H9 (cell line): ENCODE measurements around the gene PC. TPM values are rescaled to one million over a fixed set of nuclear protein-coding genes. Genes with fewer than 3 reads are reported as not detected.

Experiments
- DNase-seq: peaks from one replicate; pipeline ENCODE4 v3.0.0-alpha.2; 2017
- H2AFZ ChIP-seq: one replicate; pipeline ENCODE4 v1.6.1; 2013; ENCODE audit warnings: mild to moderate bottlenecking, low read length, control low read depth, moderate library complexity
- H2AK5ac ChIP-seq: 2 replicates; pipeline ENCODE4 v1.6.1; 2013; ENCODE audit warnings: low read length, control low read depth, mixed read lengths; ENCODE audit not compliant: insufficient read length
- H2BK120ac ChIP-seq: one replicate; pipeline ENCODE4 v1.6.1; 2013; ENCODE audit warnings: low read depth, mild to moderate bottlenecking, low read length, control low read depth, inconsistent platforms; ENCODE audit not compliant: poor library complexity, severe bottlenecking
- H2BK12ac ChIP-seq: 2 replicates; pipeline ENCODE4 v1.6.1; 2013; ENCODE audit warnings: low read length, control low read depth, mixed read lengths, low read depth; ENCODE audit not compliant: insufficient read length
- H2BK15ac ChIP-seq: 2 replicates; pipeline ENCODE4 v1.6.1; 2013; ENCODE audit warnings: low read depth, low read length, control low read depth
- H2BK20ac ChIP-seq: one replicate; pipeline ENCODE4 v1.6.1; 2013; ENCODE audit warnings: low read depth, mild to moderate bottlenecking, low read length, control low read depth, inconsistent platforms; ENCODE audit not compliant: poor library complexity, severe bottlenecking
- H2BK5ac ChIP-seq: 2 replicates; pipeline ENCODE4 v1.6.1; 2013; ENCODE audit warnings: low read length, control low read depth, mixed read lengths; ENCODE audit not compliant: insufficient read length
- H3K14ac ChIP-seq: 2 replicates; pipeline ENCODE4 v1.6.1; 2013; ENCODE audit warnings: low read length, control low read depth; ENCODE audit not compliant: insufficient read depth
- H3K18ac ChIP-seq: 2 replicates; pipeline ENCODE4 v1.6.1; 2013; ENCODE audit warnings: low read depth, mild to moderate bottlenecking, mixed read lengths, low read length, control low read depth; ENCODE audit not compliant: insufficient read length
- H3K23ac ChIP-seq: 2 replicates; pipeline ENCODE4 v1.6.1; 2013; ENCODE audit warnings: low read length, control low read depth, mixed read lengths, low read depth; ENCODE audit not compliant: insufficient read length
- H3K23me2 ChIP-seq: 2 replicates; pipeline ENCODE4 v1.6.1; 2013; ENCODE audit warnings: low read depth, mild to moderate bottlenecking, mixed read lengths, low read length, control low read depth; ENCODE audit not compliant: insufficient read length, poor library complexity, severe bottlenecking
- H3K27ac ChIP-seq: 2 replicates; pipeline ENCODE4 v1.5.1; 2013; ENCODE audit warnings: low read length, control low read depth, mixed read lengths, low read depth; ENCODE audit not compliant: insufficient read length
- H3K27me3 ChIP-seq: 2 replicates; pipeline ENCODE4 v1.6.1; 2013; ENCODE audit warnings: low read length, control low read depth, inconsistent platforms; ENCODE audit not compliant: insufficient read depth
- H3K4ac ChIP-seq: 2 replicates; pipeline ENCODE4 v1.6.1; 2013; ENCODE audit warnings: low read depth, mild to moderate bottlenecking, control low read depth, inconsistent platforms, low read length, moderate library complexity
- H3K4me1 ChIP-seq: 2 replicates; pipeline ENCODE4 v1.6.1; 2013; ENCODE audit warnings: low read length, control low read depth, inconsistent platforms; ENCODE audit not compliant: insufficient read depth
- H3K4me2 ChIP-seq: 2 replicates; pipeline ENCODE4 v1.6.1; 2013; ENCODE audit warnings: low read length, control low read depth, mixed read lengths; ENCODE audit not compliant: insufficient read length, insufficient read depth
- H3K56ac ChIP-seq: 2 replicates; pipeline ENCODE4 v1.6.1; 2013; ENCODE audit warnings: low read depth, mild to moderate bottlenecking, mixed read lengths, low read length, control low read depth; ENCODE audit not compliant: insufficient read length
- H3K79me1 ChIP-seq: 2 replicates; pipeline ENCODE4 v1.6.1; 2013; ENCODE audit warnings: low read depth, mild to moderate bottlenecking, moderate library complexity, low read length, control low read depth, inconsistent platforms; ENCODE audit not compliant: insufficient read depth, poor library complexity, severe bottlenecking
- H3K79me2 ChIP-seq: 2 replicates; pipeline ENCODE4 v1.6.1; 2013; ENCODE audit warnings: low read length, control low read depth, inconsistent platforms; ENCODE audit not compliant: insufficient read depth
- H3K9ac ChIP-seq: 2 replicates; pipeline ENCODE4 v1.6.1; 2013; ENCODE audit warnings: low read length, control low read depth, mixed read lengths; ENCODE audit not compliant: insufficient read length; ENCODE audit errors: extremely low read depth
- H3K9me3 ChIP-seq: one replicate; pipeline ENCODE4 v1.6.1; 2013; ENCODE audit warnings: low read depth, low read length, inconsistent platforms; ENCODE audit not compliant: control insufficient read depth
- H3T11ph ChIP-seq: one replicate; pipeline ENCODE4 v1.6.1; 2013; ENCODE audit warnings: mild to moderate bottlenecking, low read length, control low read depth, inconsistent platforms
- H4K20me1 ChIP-seq: one replicate; pipeline ENCODE4 v1.6.1; 2013; ENCODE audit not compliant: control insufficient read depth, insufficient read length, insufficient read depth
- H4K5ac ChIP-seq: 2 replicates; pipeline ENCODE4 v1.6.1; 2013; ENCODE audit warnings: low read depth, mild to moderate bottlenecking, mixed read lengths, low read length, control low read depth; ENCODE audit not compliant: insufficient read length
- H4K8ac ChIP-seq: replicated peaks from 2 replicates; pipeline ENCODE4 v1.6.1; 2013; ENCODE audit warnings: low read length, control low read depth, mixed read lengths, low read depth; ENCODE audit not compliant: insufficient read length
- H4K91ac ChIP-seq: 2 replicates; pipeline ENCODE4 v1.6.1; 2013; ENCODE audit warnings: low read depth, mild to moderate bottlenecking, moderate library complexity, mixed read lengths, low read length, control low read depth; ENCODE audit not compliant: insufficient read length
- H3K27ac Mint-ChIP-seq, 3 experiments: 2 replicates in 2 of 3; 3 replicates in 1 of 3; pipeline ENCODE4 v1.8.0; 2020 to 2021; ENCODE audit warnings: mixed read lengths in 3 of 3, mild to moderate bottlenecking in 1 of 3, moderate library complexity in 1 of 3
- H3K27me3 Mint-ChIP-seq: 2 replicates; pipeline ENCODE4 v1.8.0; 2021; ENCODE audit warnings: low read depth, mild to moderate bottlenecking, moderate library complexity, mixed read lengths
- H3K36me3 Mint-ChIP-seq, 3 experiments: 2 replicates in 2 of 3; 3 replicates in 1 of 3; pipeline ENCODE4 v1.8.0; 2020 to 2021; ENCODE audit warnings: low read depth in 3 of 3, mixed read lengths in 3 of 3; ENCODE audit not compliant: insufficient read depth in 1 of 3
- H3K4me1 Mint-ChIP-seq, 2 experiments: 2 replicates each; pipeline ENCODE4 v1.8.0; 2020; ENCODE audit warnings: mixed read lengths in 2 of 2
- H3K4me3 Mint-ChIP-seq, 2 experiments: 2 replicates in 1 of 2; 3 replicates in 1 of 2; pipeline ENCODE4 v1.8.0; 2020 to 2021; ENCODE audit warnings: mild to moderate bottlenecking in 2 of 2, mixed read lengths in 2 of 2, moderate library complexity in 1 of 2
- H3K9me3 Mint-ChIP-seq, 2 experiments: 2 replicates in 1 of 2; 3 replicates in 1 of 2; pipeline ENCODE4 v1.8.0; 2020; ENCODE audit warnings: mild to moderate bottlenecking in 2 of 2, mixed read lengths in 2 of 2, moderate library complexity in 1 of 2
- WGBS: extraction: QIAGEN DNeasy Blood & Tissue Kit; methylation state at CpG from one replicate; pipeline ENCODE4 v1.1.7; 2013; ENCODE audit warnings: missing lambda C conversion rate, low lambda C conversion rate, mixed read lengths; ENCODE audit not compliant: insufficient read length; ENCODE audit errors: extremely low coverage; 5-methylcytosine and 5-hydroxymethylcytosine counted together
- total RNA-seq: library from RNA; stranded (reverse); gene quantifications from 2 replicates; pipeline ENCODE4 v1.2.1, GENCODE V29; 2021
- TF ChIP-seq, protein P1 (sequence below): fragments of 200-600 bp; sonication (generic); conservative IDR thresholded peaks from 3 replicates; pipeline ENCODE4 v1.8.0; 2021; ENCODE audit warnings: antibody characterized with exemption, mild to moderate bottlenecking

PC gene
- total RNA-seq, 1 experiment from 2014 or later: 32.6 TPM

DNA sequence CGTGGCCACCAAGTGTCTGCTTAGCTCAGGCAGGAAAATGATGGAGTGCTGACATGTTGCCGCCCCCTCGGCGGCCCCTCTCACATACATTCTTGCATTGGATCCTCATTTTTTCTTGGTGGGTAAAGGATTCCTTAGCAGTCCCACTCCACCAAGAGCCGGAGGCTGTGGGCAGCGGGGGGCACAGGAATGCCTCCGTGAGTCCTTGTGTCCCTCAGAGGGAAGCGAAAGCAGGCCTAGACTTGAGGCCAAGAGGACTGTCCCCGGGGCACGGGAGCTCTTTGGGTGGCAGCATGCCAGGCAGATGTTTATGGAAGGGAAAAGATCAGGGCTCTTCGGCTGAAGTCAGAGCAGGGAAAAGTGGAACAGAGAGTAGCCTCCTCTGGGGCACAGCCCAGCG, 79.7 kb downstream of the PC start:
- Histone ChIP-seq H2BK20ac (no peak overlapping the region), H3K4me1 (peaks cover 2% of the 10 kb centered on the region; the same call in 1 of the 2 replicates), H3K27ac (no peak overlapping the region), H3K14ac (no peak overlapping the region), H2AFZ (no peak overlapping the region), H2BK120ac (no peak overlapping the region), H3K9ac (no peak overlapping the region), H3K23ac (no peak overlapping the region), H3K79me2 (no peaks in the 10 kb centered on the region), H2BK5ac (no peak overlapping the region), H3K4ac (no peak overlapping the region), H3K23me2 (no peaks in the 10 kb centered on the region), H3K18ac (no peak overlapping the region), H3K9me3 (no peaks in the 10 kb centered on the region), H3K4me2 (no peak overlapping the region), H3K56ac (no peak overlapping the region), H3T11ph (no peak overlapping the region), H3K27me3 (no peaks in the 10 kb centered on the region), H2AK5ac (no peak overlapping the region), H4K20me1 (no peaks in the 10 kb centered on the region), H2BK15ac (no peak overlapping the region), H3K79me1 (no peaks in the 10 kb centered on the region), H4K8ac (no peak overlapping the region), H4K91ac (no peak overlapping the region), H2BK12ac (no peak overlapping the region), H4K5ac (no peak overlapping the region)
- TF ChIP-seq, protein P1, sequence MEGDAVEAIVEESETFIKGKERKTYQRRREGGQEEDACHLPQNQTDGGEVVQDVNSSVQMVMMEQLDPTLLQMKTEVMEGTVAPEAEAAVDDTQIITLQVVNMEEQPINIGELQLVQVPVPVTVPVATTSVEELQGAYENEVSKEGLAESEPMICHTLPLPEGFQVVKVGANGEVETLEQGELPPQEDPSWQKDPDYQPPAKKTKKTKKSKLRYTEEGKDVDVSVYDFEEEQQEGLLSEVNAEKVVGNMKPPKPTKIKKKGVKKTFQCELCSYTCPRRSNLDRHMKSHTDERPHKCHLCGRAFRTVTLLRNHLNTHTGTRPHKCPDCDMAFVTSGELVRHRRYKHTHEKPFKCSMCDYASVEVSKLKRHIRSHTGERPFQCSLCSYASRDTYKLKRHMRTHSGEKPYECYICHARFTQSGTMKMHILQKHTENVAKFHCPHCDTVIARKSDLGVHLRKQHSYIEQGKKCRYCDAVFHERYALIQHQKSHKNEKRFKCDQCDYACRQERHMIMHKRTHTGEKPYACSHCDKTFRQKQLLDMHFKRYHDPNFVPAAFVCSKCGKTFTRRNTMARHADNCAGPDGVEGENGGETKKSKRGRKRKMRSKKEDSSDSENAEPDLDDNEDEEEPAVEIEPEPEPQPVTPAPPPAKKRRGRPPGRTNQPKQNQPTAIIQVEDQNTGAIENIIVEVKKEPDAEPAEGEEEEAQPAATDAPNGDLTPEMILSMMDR: no peak
- no peaks in the 10 kb centered on the region for H3K36me3 Mint-ChIP-seq
- H3K4me1 Mint-ChIP-seq: peaks cover 39 to 61% of the 10 kb centered on the region in 2 experiments
- H3K9me3 Mint-ChIP-seq: no peaks in the 10 kb centered on the region
- no peak for DNase-seq
- WGBS: no CpG with 5 or more reads among the region's 12 CpGs
- no peak overlapping the region for H3K4me3 Mint-ChIP-seq
- H3K27me3 Mint-ChIP-seq: no peaks in the 10 kb centered on the region; the same call in 1 of the 2 replicates
- peak overlapping the region in 2 of 3 experiments; percentile 44 to 73; a peak in 4 of 7 replicates for H3K27ac Mint-ChIP-seq
